ENCODE results near the gene GJD3. TPM values are rescaled to one million over a fixed set of nuclear protein-coding genes. Genes with fewer than 3 reads are reported as not detected.

The GJD3 gene
- polyA plus RNA-seq, 4 donors = 0.32 to 1.1 TPM; not detected in 2

DNA sequence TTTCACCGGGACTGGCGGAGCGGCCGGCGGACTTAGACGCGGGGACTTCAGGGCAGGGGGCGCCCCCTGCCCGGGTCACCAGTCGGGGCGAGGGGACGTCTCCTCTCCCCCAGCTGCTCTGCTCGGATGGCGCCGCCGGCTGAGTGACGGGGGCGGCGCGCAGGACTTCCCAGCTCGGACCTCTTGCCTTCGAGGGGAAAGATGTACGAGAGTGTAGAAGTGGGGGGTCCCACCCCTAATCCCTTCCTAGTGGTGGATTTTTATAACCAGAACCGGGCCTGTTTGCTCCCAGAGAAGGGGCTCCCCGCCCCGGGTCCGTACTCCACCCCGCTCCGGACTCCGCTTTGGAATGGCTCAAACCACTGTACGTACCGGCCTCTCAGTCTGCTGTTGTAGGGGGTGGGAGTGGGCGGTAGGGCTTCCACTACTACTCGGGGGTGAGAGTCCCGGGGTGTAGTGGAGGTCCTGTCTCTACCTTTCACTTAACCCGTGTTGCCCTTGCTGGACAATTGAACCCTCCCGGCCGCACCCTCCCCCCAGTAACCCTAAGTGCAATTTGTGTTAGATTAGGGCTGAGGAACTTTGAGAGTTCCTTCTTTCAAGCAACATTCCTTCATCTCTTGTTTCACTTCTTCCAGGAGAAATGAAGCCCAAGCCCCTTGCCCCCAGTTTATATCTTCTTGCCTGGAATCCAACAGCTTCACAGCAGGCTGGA, 21.9 kb downstream of the GJD3 start:
- no peak for FAIRE-seq
- peak overlapping the region; percentile 72 to 79 (median 78) for H3K4me3 ChIP-seq (ENCODE audit: low read depth in 1 of 3, low read length in 3 of 3)
- no peaks in the 10 kb centered on the region for H3K9me3 ChIP-seq (ENCODE audit: control insufficient read depth in 2 of 2, insufficient read depth in 1 of 2, low read depth in 1 of 2, low read length in 1 of 2)
- WGBS, 3 donors = 11 to 21% (median 11%) methylated on average over 27 to 38 of the region's 38 CpGs
- no peaks in the 10 kb centered on the region for H3K27me3 ChIP-seq (ENCODE audit: control insufficient read depth in 3 of 3, insufficient read depth in 3 of 3, low read length in 3 of 3)
- peak overlapping the region; percentile 93 to 99 (median 98) for H3K27ac ChIP-seq (ENCODE audit: low read depth in 1 of 3, low read length in 2 of 3)
- DNase-seq = peak; percentile 46 to 52
- H3K4me1 ChIP-seq (ENCODE audit: control insufficient read depth in 3 of 3, insufficient read depth in 2 of 3, low read depth in 1 of 3, low read length in 2 of 3) = peaks cover 0 to 49% (median 28%) of the 10 kb centered on the region in 3 donors
- H3K36me3 ChIP-seq (ENCODE audit: control insufficient read depth in 3 of 3, insufficient read depth in 2 of 3, low read depth in 1 of 3, low read length in 3 of 3) = peaks cover 0 to 48% (median 0%) of the 10 kb centered on the region in 3 donors

- 2% methylated on average over 42 to 55 of the region's 55 CpGs for WGBS, 3 donors
- peaks cover 0 to 42% (median 21%) of the 10 kb centered on the region in 3 donors for H3K4me1 ChIP-seq (ENCODE audit: control insufficient read depth in 3 of 3, insufficient read depth in 2 of 3, low read depth in 1 of 3, low read length in 2 of 3)
- H3K27ac ChIP-seq (ENCODE audit: low read depth in 1 of 3, low read length in 2 of 3) = peak overlapping the region; percentile 93 to 99 (median 98)
- FAIRE-seq (no peak), DNase-seq (peak; percentile 84 to 90)
- H3K27me3 ChIP-seq (ENCODE audit: control insufficient read depth in 3 of 3, insufficient read depth in 3 of 3, low read length in 3 of 3) = no peaks in the 10 kb centered on the region
- H3K4me3 ChIP-seq (ENCODE audit: low read depth in 1 of 3, low read length in 3 of 3) = peak overlapping the region; percentile 72 to 79 (median 78)
- H3K36me3 ChIP-seq (ENCODE audit: control insufficient read depth in 3 of 3, insufficient read depth in 2 of 3, low read depth in 1 of 3, low read length in 3 of 3) = peaks cover 0 to 48% (median 4%) of the 10 kb centered on the region in 3 donors
- H3K9me3 ChIP-seq (ENCODE audit: control insufficient read depth in 2 of 2, insufficient read depth in 1 of 2, low read depth in 1 of 2, low read length in 1 of 2) = no peaks in the 10 kb centered on the region
Observed at GRCh38 chr17:40341808-40342503, 22.6 kb downstream of the GJD3 start.

DNA sequence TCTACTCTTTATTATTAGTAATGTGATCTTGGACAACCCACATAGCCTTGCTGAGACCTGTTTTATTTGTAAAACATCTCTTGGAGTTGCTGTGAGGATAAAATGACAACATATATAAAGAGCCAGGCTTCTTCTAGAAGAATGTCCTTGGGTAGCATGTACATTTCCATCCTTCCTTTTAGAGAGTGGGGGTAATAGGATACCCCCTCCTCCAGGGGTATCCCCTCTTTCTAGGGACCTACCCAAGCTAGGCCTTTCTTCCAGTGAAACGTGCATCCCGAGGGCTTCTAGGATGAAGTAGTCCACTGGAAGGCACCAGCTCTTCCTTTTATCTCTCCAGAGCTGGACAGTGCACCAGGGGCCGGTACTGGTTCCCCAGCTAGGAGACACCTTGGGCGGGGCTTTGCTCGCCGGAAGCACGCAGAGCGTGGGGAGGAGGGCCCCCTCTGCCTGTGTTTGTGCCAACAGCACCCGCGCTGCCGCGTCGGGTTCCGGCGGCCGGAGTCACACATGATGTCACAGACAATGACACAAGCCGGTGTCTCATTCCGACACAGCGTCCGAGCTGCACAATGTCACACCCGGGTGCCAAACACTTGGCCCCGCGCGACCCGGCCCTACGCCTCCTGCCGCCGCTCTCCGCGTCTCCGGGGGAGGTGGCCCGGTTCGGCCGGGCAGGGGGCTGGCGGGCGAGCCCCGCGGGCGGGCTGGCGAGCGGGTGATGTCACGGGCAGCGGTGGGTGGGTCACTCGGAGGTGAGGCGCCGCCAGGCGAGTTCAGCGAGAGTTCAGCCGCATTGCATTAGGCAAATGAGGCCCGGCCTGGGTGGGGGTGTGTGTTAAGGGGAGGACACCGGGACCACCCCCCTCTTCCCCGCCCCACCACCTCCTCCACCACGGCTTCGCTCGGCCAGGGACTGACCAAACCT, 23.4 kb downstream of the GJD3 start:
- Histone ChIP-seq H3K36me3 (ENCODE audit: control insufficient read depth in 3 of 3, insufficient read depth in 2 of 3, low read depth in 1 of 3, low read length in 3 of 3) (peaks cover 0 to 43% (median 4%) of the 10 kb centered on the region in 3 donors), H3K4me1 (ENCODE audit: control insufficient read depth in 3 of 3, insufficient read depth in 2 of 3, low read depth in 1 of 3, low read length in 2 of 3) (peaks cover 0 to 34% (median 13%) of the 10 kb centered on the region in 3 donors), H3K27ac (ENCODE audit: low read depth in 1 of 3, low read length in 2 of 3) (peak overlapping the region; percentile 74 to 99 (median 93)), H3K4me3 (ENCODE audit: low read depth in 1 of 3, low read length in 3 of 3) (peak overlapping the region; percentile 72 to 79 (median 78)), H3K27me3 (ENCODE audit: control insufficient read depth in 3 of 3, insufficient read depth in 3 of 3, low read length in 3 of 3) (no peaks in the 10 kb centered on the region), H3K9me3 (ENCODE audit: control insufficient read depth in 2 of 2, insufficient read depth in 1 of 2, low read depth in 1 of 2, low read length in 1 of 2) (no peaks in the 10 kb centered on the region)
- 1 to 3% (median 1%) methylated on average over 38 to 55 of the region's 55 CpGs for WGBS, 3 donors
- no peak for FAIRE-seq
- peak; percentile 86 to 92 for DNase-seq

GRCh38 chr17:40340327-40340726, 24.2 kb downstream of the GJD3 start:
- H3K27ac ChIP-seq (ENCODE audit: low read depth in 1 of 3, low read length in 2 of 3) = peak overlapping the region in 2 of 3 donors; percentile 93 to 99
- H3K27me3 ChIP-seq (ENCODE audit: control insufficient read depth in 3 of 3, insufficient read depth in 3 of 3, low read length in 3 of 3) = no peaks in the 10 kb centered on the region
- 95 to 100% (median 99%) methylated on average over 1 of the region's 1 CpG for WGBS, 3 donors
- peaks cover 0 to 46% (median 4%) of the 10 kb centered on the region in 3 donors for H3K36me3 ChIP-seq (ENCODE audit: control insufficient read depth in 3 of 3, insufficient read depth in 2 of 3, low read depth in 1 of 3, low read length in 3 of 3)
- DNase-seq (no peak), FAIRE-seq (no peak)
- no peaks in the 10 kb centered on the region for H3K9me3 ChIP-seq (ENCODE audit: control insufficient read depth in 2 of 2, insufficient read depth in 1 of 2, low read depth in 1 of 2, low read length in 1 of 2)
- peaks cover 0 to 26% (median 7%) of the 10 kb centered on the region in 3 donors for H3K4me1 ChIP-seq (ENCODE audit: control insufficient read depth in 3 of 3, insufficient read depth in 2 of 3, low read depth in 1 of 3, low read length in 2 of 3)
- H3K4me3 ChIP-seq (ENCODE audit: low read depth in 1 of 3, low read length in 3 of 3) = no peak overlapping the region

DNA sequence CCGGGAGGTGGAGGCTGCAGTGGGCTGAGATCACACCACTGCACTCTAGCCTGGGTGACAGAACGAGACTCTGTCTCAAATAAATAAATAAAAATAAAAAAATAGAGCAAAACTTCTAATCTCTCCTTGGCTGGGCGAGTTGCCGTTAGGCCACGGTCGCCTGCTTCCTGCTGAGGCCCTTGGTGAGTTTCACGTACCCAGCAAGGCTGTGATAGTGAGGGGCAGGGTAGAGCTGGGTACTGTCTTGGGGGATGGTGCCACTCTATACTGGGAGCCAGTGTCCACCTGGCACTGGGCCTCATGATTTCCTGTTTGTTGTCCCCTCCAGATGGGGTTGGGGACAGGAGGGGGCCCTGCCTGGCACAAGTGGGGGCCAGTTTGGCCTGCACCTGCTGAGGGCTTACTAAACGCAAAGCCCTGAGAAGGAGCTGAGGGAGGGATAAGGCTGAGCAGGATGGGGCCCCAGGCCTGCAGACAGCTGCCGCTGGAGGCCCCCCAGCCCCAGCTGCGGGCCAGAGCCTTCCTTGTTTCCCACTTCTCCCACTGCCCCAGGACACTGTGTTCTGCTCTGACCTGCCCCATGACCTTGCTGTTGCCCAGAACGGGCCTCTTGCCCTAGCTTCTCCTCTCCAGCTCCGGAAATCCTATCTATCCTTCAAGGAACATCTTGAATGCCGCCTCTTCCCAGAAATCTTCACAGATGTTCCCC, 25.4 kb downstream of the GJD3 start:
- Histone ChIP-seq H3K27me3 (ENCODE audit: control insufficient read depth in 3 of 3, insufficient read depth in 3 of 3, low read length in 3 of 3) (no peaks in the 10 kb centered on the region), H3K27ac (ENCODE audit: low read depth in 1 of 3, low read length in 2 of 3) (peak overlapping the region in 1 of 3 donors; percentile 15), H3K9me3 (ENCODE audit: control insufficient read depth in 2 of 2, insufficient read depth in 1 of 2, low read depth in 1 of 2, low read length in 1 of 2) (no peaks in the 10 kb centered on the region), H3K4me1 (ENCODE audit: control insufficient read depth in 3 of 3, insufficient read depth in 2 of 3, low read depth in 1 of 3, low read length in 2 of 3) (peaks cover 0 to 26% (median 12%) of the 10 kb centered on the region in 3 donors), H3K36me3 (ENCODE audit: control insufficient read depth in 3 of 3, insufficient read depth in 2 of 3, low read depth in 1 of 3, low read length in 3 of 3) (peaks cover 0 to 44% (median 4%) of the 10 kb centered on the region in 3 donors), H3K4me3 (ENCODE audit: low read depth in 1 of 3, low read length in 3 of 3) (no peak overlapping the region)
- DNase-seq (no peak), FAIRE-seq (no peak)
- 66 to 76% (median 76%) methylated on average over 13 of the region's 13 CpGs for WGBS, 3 donors

- no peak overlapping the region for H3K27ac ChIP-seq (ENCODE audit: low read depth in 1 of 3, low read length in 2 of 3)
- no peaks in the 10 kb centered on the region for H3K27me3 ChIP-seq (ENCODE audit: control insufficient read depth in 3 of 3, insufficient read depth in 3 of 3, low read length in 3 of 3)
- peaks cover 0 to 21% (median 12%) of the 10 kb centered on the region in 3 donors for H3K4me1 ChIP-seq (ENCODE audit: control insufficient read depth in 3 of 3, insufficient read depth in 2 of 3, low read depth in 1 of 3, low read length in 2 of 3)
- DNase-seq (no peak), FAIRE-seq (no peak)
- peaks cover 0 to 52% (median 4%) of the 10 kb centered on the region in 3 donors for H3K36me3 ChIP-seq (ENCODE audit: control insufficient read depth in 3 of 3, insufficient read depth in 2 of 3, low read depth in 1 of 3, low read length in 3 of 3)
- H3K9me3 ChIP-seq (ENCODE audit: control insufficient read depth in 2 of 2, insufficient read depth in 1 of 2, low read depth in 1 of 2, low read length in 1 of 2) = no peaks in the 10 kb centered on the region
- WGBS, 3 donors = 78 to 89% (median 83%) methylated on average over 5 of the region's 5 CpGs
- H3K4me3 ChIP-seq (ENCODE audit: low read depth in 1 of 3, low read length in 3 of 3) = no peak overlapping the region
Observed at GRCh38 chr17:40338058-40338457, 26.5 kb downstream of the GJD3 start.

DNA sequence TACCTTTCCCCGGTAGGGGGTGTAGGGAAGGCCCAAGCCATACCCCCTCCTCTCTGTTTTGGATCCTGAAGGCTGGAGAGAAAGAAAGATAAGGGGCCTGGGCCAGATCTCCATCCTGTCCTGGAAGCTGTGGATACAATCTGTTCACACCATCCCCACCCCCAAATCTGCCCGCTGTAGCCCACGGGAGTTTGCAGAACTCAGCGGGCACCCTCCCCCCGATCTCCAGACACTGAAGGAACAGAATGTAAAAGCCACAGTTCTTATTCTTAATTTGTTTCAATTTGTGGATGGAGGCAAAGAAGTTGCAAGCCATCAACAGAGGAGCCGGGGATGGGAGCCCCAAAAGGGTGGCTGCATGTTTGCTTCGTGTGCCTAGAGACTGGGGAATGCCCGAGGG, 27.2 kb downstream of the GJD3 start:
- peak overlapping the region in 1 of 3 donors; percentile 13 for H3K27ac ChIP-seq (ENCODE audit: low read depth in 1 of 3, low read length in 2 of 3)
- H3K36me3 ChIP-seq (ENCODE audit: control insufficient read depth in 3 of 3, insufficient read depth in 2 of 3, low read depth in 1 of 3, low read length in 3 of 3) = peaks cover 0 to 58% (median 4%) of the 10 kb centered on the region in 3 donors
- no peak for FAIRE-seq
- no peak for DNase-seq
- H3K4me1 ChIP-seq (ENCODE audit: control insufficient read depth in 3 of 3, insufficient read depth in 2 of 3, low read depth in 1 of 3, low read length in 2 of 3) = peaks cover 0 to 21% (median 12%) of the 10 kb centered on the region in 3 donors
- 86 to 89% (median 88%) methylated on average over 8 of the region's 8 CpGs for WGBS, 3 donors
- H3K27me3 ChIP-seq (ENCODE audit: control insufficient read depth in 3 of 3, insufficient read depth in 3 of 3, low read length in 3 of 3) = no peaks in the 10 kb centered on the region
- H3K9me3 ChIP-seq (ENCODE audit: control insufficient read depth in 2 of 2, insufficient read depth in 1 of 2, low read depth in 1 of 2, low read length in 1 of 2) = no peaks in the 10 kb centered on the region
- no peak overlapping the region for H3K4me3 ChIP-seq (ENCODE audit: low read depth in 1 of 3, low read length in 3 of 3)
